OCI-LY1 (cell line): ENCODE measurements around the gene GPN1.

Experiments used
- H2AFZ ChIP-seq: fragments of 200-600 bp; sonication (generic), shearing (Covaris generic); 2 replicates; pipeline ENCODE4 v1.6.0; 2014; ENCODE audit warnings: antibody characterized with exemption, mild to moderate bottlenecking, low read length
- H3F3A ChIP-seq: fragments of 200-600 bp; sonication (generic), shearing (Covaris generic); 2 replicates; pipeline ENCODE4 v1.6.0; 2014; ENCODE audit warnings: mild to moderate bottlenecking, antibody characterized with exemption, low read length, moderate library complexity; ENCODE audit not compliant: insufficient read depth
- H3K27ac ChIP-seq: fragments of 200-600 bp; sonication (generic); 2 replicates; pipeline ENCODE4 v1.5.1; 2014; ENCODE audit warnings: low read length, mixed run types, mild to moderate bottlenecking, low read depth; ENCODE audit not compliant: poor library complexity, severe bottlenecking
- H3K27me3 ChIP-seq: fragments of 200-600 bp; sonication (generic); 2 replicates; pipeline ENCODE4 v1.6.0; 2014; ENCODE audit warnings: antibody characterized with exemption, mild to moderate bottlenecking, low read length, moderate library complexity; ENCODE audit not compliant: insufficient read depth
- H3K36me3 ChIP-seq: fragments of 200-600 bp; sonication (generic); 2 replicates; pipeline ENCODE4 v1.6.1; 2014; ENCODE audit warnings: mild to moderate bottlenecking, antibody characterized with exemption, low read length, moderate library complexity, mixed read lengths; ENCODE audit not compliant: insufficient read depth
- H3K4me1 ChIP-seq: fragments of 200-600 bp; sonication (generic); 2 replicates; pipeline ENCODE4 v1.5.1; 2014; ENCODE audit warnings: mild to moderate bottlenecking, low read length, moderate library complexity; ENCODE audit not compliant: insufficient read depth, severe bottlenecking
- H3K4me2 ChIP-seq: fragments of 200-600 bp; sonication (generic), shearing (Covaris generic); 2 replicates; pipeline ENCODE4 v1.6.1; 2014; ENCODE audit warnings: low read length
- H3K4me3 ChIP-seq: fragments of 200-600 bp; sonication (generic); 2 replicates; pipeline ENCODE4 v1.5.1; 2014; ENCODE audit warnings: low read length, low read depth, mild to moderate bottlenecking, mixed read lengths; ENCODE audit not compliant: poor library complexity, severe bottlenecking
- H3K79me2 ChIP-seq: fragments of 200-600 bp; shearing (Covaris generic); 2 replicates; pipeline ENCODE4 v1.6.1; 2016; ENCODE audit warnings: mixed run types, low read length, mixed read lengths; ENCODE audit not compliant: insufficient read depth
- H3K9ac ChIP-seq: fragments of 200-600 bp; sonication (generic), shearing (Covaris generic); 2 replicates; pipeline ENCODE4 v1.6.1; 2014; ENCODE audit warnings: mild to moderate bottlenecking, low read length, mixed read lengths
- H3K9me2 ChIP-seq: fragments of 200-600 bp; sonication (generic), shearing (Covaris generic); 2 replicates; pipeline ENCODE4 v1.6.1; 2014; ENCODE audit warnings: low read depth, mild to moderate bottlenecking, low read length, mixed read lengths
- H3K9me3 ChIP-seq: fragments of 200-600 bp; shearing (Covaris generic); 2 replicates; pipeline ENCODE4 v1.6.1; 2014; ENCODE audit warnings: low read length, mixed read lengths
- H4K20me1 ChIP-seq: fragments of 200-600 bp; sonication (generic), shearing (Covaris generic); 2 replicates; pipeline ENCODE4 v1.6.0; 2016; ENCODE audit warnings: mild to moderate bottlenecking, low read length; ENCODE audit not compliant: insufficient read depth
- CTCF ChIP-seq: fragments of 200-600 bp; sonication (generic), shearing (Covaris generic); IDR thresholded peaks from 2 replicates; pipeline ENCODE4 v1.5.1; 2017; ENCODE audit warnings: mild to moderate bottlenecking, antibody characterized with exemption, low read length, moderate library complexity, mixed read lengths
- EZH2 ChIP-seq: fragments of 200-600 bp; sonication (generic), shearing (Covaris generic); IDR thresholded peaks from 2 replicates; pipeline ENCODE4 v1.8.0; 2017; ENCODE audit warnings: borderline replicate concordance, mixed run types, mild to moderate bottlenecking, antibody characterized with exemption, low read length, moderate library complexity, mixed read lengths

Gene GPN1

DNA sequence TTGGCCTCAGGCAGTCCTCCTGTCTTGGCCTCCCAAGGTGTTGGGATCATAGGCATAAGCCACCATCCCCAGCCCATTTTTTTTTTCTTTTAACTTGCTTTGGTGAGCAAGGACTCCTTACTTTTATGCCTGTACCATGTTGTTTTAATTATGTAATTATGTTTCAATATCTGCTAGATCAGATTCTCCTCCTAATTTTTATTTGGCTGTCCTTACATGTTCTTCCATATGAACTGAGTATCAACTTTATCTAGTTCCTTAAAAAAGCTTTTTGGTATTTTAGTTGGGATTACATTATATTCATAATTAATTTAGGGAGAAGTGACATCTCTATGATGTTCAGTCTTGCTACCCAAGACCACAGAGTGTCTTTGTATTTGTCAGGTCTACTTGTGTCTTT, 16.3 kb downstream of the GPN1 start:
- Histone ChIP-seq H3K36me3 (peaks cover 72% of the 10 kb centered on the region), H4K20me1 (no peaks in the 10 kb centered on the region), H3K9me2 (no peaks in the 10 kb centered on the region), H3K79me2 (no peaks in the 10 kb centered on the region), H3K9ac (no peak overlapping the region), H2AFZ (no peak overlapping the region), H3F3A (no peaks in the 10 kb centered on the region), H3K27me3 (no peaks in the 10 kb centered on the region), H3K4me2 (no peak overlapping the region), H3K27ac (no peak overlapping the region), H3K9me3 (no peaks in the 10 kb centered on the region), H3K4me1 (no peaks in the 10 kb centered on the region), H3K4me3 (no peak overlapping the region)
- TF ChIP-seq EZH2, result no peak

- Histone ChIP-seq H3K9ac (no peak overlapping the region), H3K36me3 (peaks cover 70% of the 10 kb centered on the region), H3K4me3 (no peak overlapping the region), H3K79me2 (no peaks in the 10 kb centered on the region), H3K27me3 (no peaks in the 10 kb centered on the region), H3K9me2 (no peaks in the 10 kb centered on the region), H3K9me3 (no peaks in the 10 kb centered on the region), H3F3A (no peaks in the 10 kb centered on the region), H3K27ac (no peak overlapping the region), H4K20me1 (no peaks in the 10 kb centered on the region), H2AFZ (no peak overlapping the region), H3K4me1 (no peaks in the 10 kb centered on the region), H3K4me2 (no peak overlapping the region)
- no peak for TF ChIP-seq CTCF
- no peak for TF ChIP-seq EZH2
These were observed 18.4 kb downstream of the GPN1 start for GRCh38 chr2:27647289-27647688.

GRCh38 chr2:27647737-27648136, 18.9 kb downstream of the GPN1 start:
- no peaks in the 10 kb centered on the region for H3F3A ChIP-seq
- no peak overlapping the region for H3K4me3 ChIP-seq
- H3K27me3 ChIP-seq, result no peaks in the 10 kb centered on the region
- no peaks in the 10 kb centered on the region for H3K9me3 ChIP-seq
- peaks cover 74% of the 10 kb centered on the region for H3K36me3 ChIP-seq
- H3K79me2 ChIP-seq, result no peaks in the 10 kb centered on the region
- TF ChIP-seq EZH2 (no peak), CTCF (no peak)
- H4K20me1 ChIP-seq, result no peaks in the 10 kb centered on the region
- no peaks in the 10 kb centered on the region for H3K9me2 ChIP-seq
- H3K27ac ChIP-seq, result no peak overlapping the region
- H3K9ac ChIP-seq, result no peak overlapping the region
- no peak overlapping the region for H3K4me2 ChIP-seq
- H3K4me1 ChIP-seq, result no peaks in the 10 kb centered on the region
- no peak overlapping the region for H2AFZ ChIP-seq

GRCh38 chr2:27651056-27651455, 22.2 kb downstream of the GPN1 start:
- Histone ChIP-seq H2AFZ (no peak overlapping the region), H3K9ac (no peak overlapping the region), H3K4me1 (no peaks in the 10 kb centered on the region), H4K20me1 (no peaks in the 10 kb centered on the region), H3K36me3 (peaks cover 83% of the 10 kb centered on the region), H3K27ac (no peak overlapping the region), H3K9me3 (no peaks in the 10 kb centered on the region), H3F3A (no peaks in the 10 kb centered on the region), H3K27me3 (no peaks in the 10 kb centered on the region), H3K79me2 (no peaks in the 10 kb centered on the region), H3K9me2 (no peaks in the 10 kb centered on the region), H3K4me2 (no peak overlapping the region), H3K4me3 (no peak overlapping the region)
- TF ChIP-seq CTCF, result no peak
- no peak for TF ChIP-seq EZH2
